MM.1S (cell line): ENCODE measurements around the gene KRTAP9-7.

Experiments
- CTCF ChIP-seq: fragments of 300-600 bp; sonication (generic); IDR thresholded peaks from 2 replicates; pipeline ENCODE4 v1.5.1; 2016; ENCODE audit warnings: antibody characterized with exemption, low read length, mixed read lengths
- EZH2 ChIP-seq: fragments of 300-600 bp; sonication (generic); optimal IDR thresholded peaks from 2 replicates; pipeline ENCODE3; 2017; ENCODE audit warnings: low read depth, mild to moderate bottlenecking, antibody characterized with exemption, low read length, mixed read lengths

- TF ChIP-seq CTCF (no peak), EZH2 (no peak)
These were observed 28.6 kb downstream of the KRTAP9-7 start for GRCh38 chr17:41304091-41304490.
